Thyroid gland (tissue), 4 donors: ENCODE measurements around the gene ADCY1.

Source experiments
- CTCF ChIP-seq, 6 experiments: fragments of 200-600 bp in 3 of 6; fragments of 450-650 bp in 3 of 6; sonication (generic) in 3 of 6; IDR thresholded peaks; one replicate each; pipeline ENCODE4 v1.5.1; 2016 to 2019; ENCODE audit warnings: antibody characterized with exemption in 6 of 6, mild to moderate bottlenecking in 2 of 6, inconsistent platforms in 1 of 6, moderate library complexity in 1 of 6
- POLR2A ChIP-seq, 2 donors: fragments of 450-650 bp; IDR thresholded peaks; one replicate each; pipeline ENCODE4 v1.6.1; 2017; ENCODE audit warnings: antibody characterized with exemption in 2 of 2, mild to moderate bottlenecking in 2 of 2, moderate library complexity in 1 of 2

- TF ChIP-seq CTCF (IDR thresholded peaks at IDR 0.05) = no peak
- no peak for TF ChIP-seq POLR2A (IDR thresholded peaks at IDR 0.05)
Observed at GRCh38 chr7:45703373-45703821, 129.2 kb downstream of the ADCY1 start.
